HCT116 (cell line): Measurements from ENCODE around the gene SRCIN1.

Experiments used
- EZH2 ChIP-seq: fragments of 200-600 bp; sonication (generic); IDR thresholded peaks from 2 replicates; pipeline ENCODE4 v1.6.1; 2017; ENCODE audit warnings: antibody characterized with exemption, mixed run types
- EZH2phosphoT487 ChIP-seq: fragments of 200-600 bp; IDR thresholded peaks from 2 replicates; pipeline ENCODE4 v1.6.1; 2018; ENCODE audit warnings: antibody characterized with exemption, borderline replicate concordance
- JUND ChIP-seq: IDR thresholded peaks from 2 replicates; pipeline ENCODE4 v1.6.1; 2012
- POLR2A ChIP-seq: IDR thresholded peaks from 2 replicates; pipeline ENCODE4 v1.7.0; 2011; ENCODE audit warnings: borderline replicate concordance; ENCODE audit not compliant: insufficient read depth, insufficient read length; ENCODE audit errors: extremely low read depth
- POLR2AphosphoS5 ChIP-seq: IDR thresholded peaks from 2 replicates; pipeline ENCODE4 v1.6.1; 2011; ENCODE audit warnings: mild to moderate bottlenecking, low read depth, low read length, moderate library complexity
- RAD21 ChIP-seq: IDR thresholded peaks from 2 replicates; pipeline ENCODE4 v1.6.1; 2012; ENCODE audit warnings: low read depth, mild to moderate bottlenecking
- SIN3A ChIP-seq: IDR thresholded peaks from 2 replicates; pipeline ENCODE4 v1.6.1; 2012; ENCODE audit warnings: low read depth
- ZNF274 ChIP-seq: fragments of 200-500 bp; sonication (Bioruptor generic); IDR thresholded peaks from 2 replicates; pipeline ENCODE4 v1.6.1; 2014; ENCODE audit warnings: mild to moderate bottlenecking, low read depth, low read length, inconsistent platforms
- TF ChIP-seq, protein P1 (sequence below), 3 experiments: fragments of 200-600 bp in 1 of 3; sonication (generic) in 1 of 3; IDR thresholded peaks in 2 of 3; conservative IDR thresholded peaks in 1 of 3; 2 replicates each; pipeline ENCODE4 v1.5.1; 2012 to 2017; ENCODE audit warnings: low read depth in 2 of 3, low read length in 2 of 3, antibody characterized with exemption in 1 of 3, borderline replicate concordance in 1 of 3, control low read depth in 1 of 3, mild to moderate bottlenecking in 1 of 3, mixed read lengths in 1 of 3, mixed run types in 1 of 3, moderate library complexity in 1 of 3; ENCODE audit not compliant: insufficient read depth in 1 of 3

DNA sequence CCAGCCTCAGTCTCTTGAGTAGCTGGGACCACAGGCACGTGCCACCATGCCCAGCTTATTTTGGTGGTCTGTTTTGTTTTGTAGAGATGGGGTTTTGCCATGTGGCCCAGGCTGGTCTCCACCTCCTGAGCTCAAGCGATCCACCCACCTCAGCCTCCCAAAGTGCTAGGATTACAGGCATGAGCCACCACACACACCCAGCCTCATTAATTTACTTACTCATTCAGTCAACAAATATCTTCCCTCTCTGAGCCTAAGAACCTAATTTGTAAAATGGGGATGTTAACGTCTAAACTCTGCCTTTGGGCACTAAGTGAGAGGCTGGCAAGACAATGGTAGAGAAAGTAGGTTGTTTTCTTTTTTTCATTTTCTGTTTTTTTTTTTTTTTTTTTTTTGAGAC, 22.6 kb downstream of the SRCIN1 start:
- TF ChIP-seq EZH2phosphoT487 (no peak), EZH2 (no peak), POLR2A (no peak), SIN3A (no peak), JUND (no peak), POLR2AphosphoS5 (no peak), ZNF274 (no peak), RAD21 (no peak)
- TF ChIP-seq, protein P1, sequence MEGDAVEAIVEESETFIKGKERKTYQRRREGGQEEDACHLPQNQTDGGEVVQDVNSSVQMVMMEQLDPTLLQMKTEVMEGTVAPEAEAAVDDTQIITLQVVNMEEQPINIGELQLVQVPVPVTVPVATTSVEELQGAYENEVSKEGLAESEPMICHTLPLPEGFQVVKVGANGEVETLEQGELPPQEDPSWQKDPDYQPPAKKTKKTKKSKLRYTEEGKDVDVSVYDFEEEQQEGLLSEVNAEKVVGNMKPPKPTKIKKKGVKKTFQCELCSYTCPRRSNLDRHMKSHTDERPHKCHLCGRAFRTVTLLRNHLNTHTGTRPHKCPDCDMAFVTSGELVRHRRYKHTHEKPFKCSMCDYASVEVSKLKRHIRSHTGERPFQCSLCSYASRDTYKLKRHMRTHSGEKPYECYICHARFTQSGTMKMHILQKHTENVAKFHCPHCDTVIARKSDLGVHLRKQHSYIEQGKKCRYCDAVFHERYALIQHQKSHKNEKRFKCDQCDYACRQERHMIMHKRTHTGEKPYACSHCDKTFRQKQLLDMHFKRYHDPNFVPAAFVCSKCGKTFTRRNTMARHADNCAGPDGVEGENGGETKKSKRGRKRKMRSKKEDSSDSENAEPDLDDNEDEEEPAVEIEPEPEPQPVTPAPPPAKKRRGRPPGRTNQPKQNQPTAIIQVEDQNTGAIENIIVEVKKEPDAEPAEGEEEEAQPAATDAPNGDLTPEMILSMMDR (IDR thresholded peaks at IDR 0.05 in 2 of 3, conservative IDR thresholded peaks at IDR 0.05 in 1 of 3; ENCODE audit: borderline replicate concordance in 1 of 3, insufficient read depth in 1 of 3, low read depth in 2 of 3, low read length in 2 of 3), result no peak
